ENCODE measurements around the gene NEUROD2.

The NEUROD2 gene

GRCh38 chr17:39650121-39650579 is 42.4 kb upstream of the NEUROD2 start:
- no peaks in the 10 kb centered on the region for H3K4me1 ChIP-seq
- H3K36me3 ChIP-seq: no peaks in the 10 kb centered on the region
- no peaks in the 10 kb centered on the region for H3K9me3 ChIP-seq
- TF ChIP-seq, protein P1, sequence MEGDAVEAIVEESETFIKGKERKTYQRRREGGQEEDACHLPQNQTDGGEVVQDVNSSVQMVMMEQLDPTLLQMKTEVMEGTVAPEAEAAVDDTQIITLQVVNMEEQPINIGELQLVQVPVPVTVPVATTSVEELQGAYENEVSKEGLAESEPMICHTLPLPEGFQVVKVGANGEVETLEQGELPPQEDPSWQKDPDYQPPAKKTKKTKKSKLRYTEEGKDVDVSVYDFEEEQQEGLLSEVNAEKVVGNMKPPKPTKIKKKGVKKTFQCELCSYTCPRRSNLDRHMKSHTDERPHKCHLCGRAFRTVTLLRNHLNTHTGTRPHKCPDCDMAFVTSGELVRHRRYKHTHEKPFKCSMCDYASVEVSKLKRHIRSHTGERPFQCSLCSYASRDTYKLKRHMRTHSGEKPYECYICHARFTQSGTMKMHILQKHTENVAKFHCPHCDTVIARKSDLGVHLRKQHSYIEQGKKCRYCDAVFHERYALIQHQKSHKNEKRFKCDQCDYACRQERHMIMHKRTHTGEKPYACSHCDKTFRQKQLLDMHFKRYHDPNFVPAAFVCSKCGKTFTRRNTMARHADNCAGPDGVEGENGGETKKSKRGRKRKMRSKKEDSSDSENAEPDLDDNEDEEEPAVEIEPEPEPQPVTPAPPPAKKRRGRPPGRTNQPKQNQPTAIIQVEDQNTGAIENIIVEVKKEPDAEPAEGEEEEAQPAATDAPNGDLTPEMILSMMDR (IDR thresholded peaks at IDR 0.05; ENCODE audit: low read depth, low read length): no peak
- no peaks in the 10 kb centered on the region for H3K27me3 ChIP-seq
- DNase-seq: no peak
- H3K4me3 ChIP-seq (ENCODE audit: low read depth, low read length): no peak overlapping the region

GRCh38 chr17:39648616-39649366 is 41.1 kb upstream of the NEUROD2 start:
- Histone ChIP-seq H3K27me3 (no peaks in the 10 kb centered on the region), H3K9me3 (no peaks in the 10 kb centered on the region), H3K4me1 (no peaks in the 10 kb centered on the region), H3K36me3 (no peaks in the 10 kb centered on the region), H3K4me3 (ENCODE audit: low read depth, low read length) (no peak overlapping the region)
- TF ChIP-seq, protein P1 (IDR thresholded peaks at IDR 0.05; ENCODE audit: low read depth, low read length): no peak
- no peak for DNase-seq

DNA sequence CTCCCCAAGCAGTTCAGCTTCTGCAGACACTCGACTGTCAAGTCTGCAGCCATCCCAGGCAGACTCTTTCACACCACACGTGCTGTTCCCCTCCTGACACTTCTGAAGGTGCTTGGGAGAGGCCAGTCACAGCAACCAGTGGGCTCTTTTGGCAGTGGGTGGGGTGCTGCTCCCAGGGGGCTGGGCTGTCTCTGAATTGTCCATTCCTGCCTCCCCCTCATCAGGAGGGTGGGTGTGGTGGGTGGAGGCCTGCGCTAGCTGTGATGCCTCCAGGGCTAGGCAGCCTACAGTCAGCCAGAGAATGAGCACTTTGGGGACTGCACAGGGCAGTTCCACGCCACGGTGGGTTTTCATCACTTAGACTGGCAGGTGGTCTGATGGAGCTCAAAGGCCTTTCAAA is 39.5 kb upstream of the NEUROD2 start:
- no peak overlapping the region for H3K4me3 ChIP-seq (ENCODE audit: low read depth, low read length)
- H3K4me1 ChIP-seq: no peaks in the 10 kb centered on the region
- TF ChIP-seq, protein P1 (IDR thresholded peaks at IDR 0.05; ENCODE audit: low read depth, low read length): no peak
- DNase-seq: no peak
- no peaks in the 10 kb centered on the region for H3K36me3 ChIP-seq
- no peaks in the 10 kb centered on the region for H3K27me3 ChIP-seq
- no peaks in the 10 kb centered on the region for H3K9me3 ChIP-seq

DNA sequence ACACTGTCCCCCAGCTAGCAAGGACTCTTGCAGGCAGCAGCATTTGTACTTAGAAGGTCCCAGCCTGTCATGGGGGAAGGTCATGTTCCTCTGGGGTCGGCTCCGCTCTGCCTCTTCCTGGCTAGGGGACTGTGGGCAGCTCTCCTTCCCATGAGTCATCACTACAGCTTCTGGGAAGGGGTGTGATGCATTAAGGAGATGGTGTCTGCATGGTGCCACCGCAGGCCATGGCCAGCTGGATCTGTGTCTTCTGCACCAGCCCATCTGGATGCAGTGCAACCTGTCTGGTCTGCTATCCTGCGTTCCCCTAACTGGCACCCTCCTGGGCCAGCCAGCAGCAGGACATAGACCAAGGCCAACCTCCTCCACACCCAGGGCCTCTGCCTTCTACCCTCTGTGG is 35.6 kb upstream of the NEUROD2 start:
- no peaks in the 10 kb centered on the region for H3K27me3 ChIP-seq
- no peak for DNase-seq
- H3K36me3 ChIP-seq: no peaks in the 10 kb centered on the region
- no peak overlapping the region for H3K4me3 ChIP-seq (ENCODE audit: low read depth, low read length)
- TF ChIP-seq, protein P1 (IDR thresholded peaks at IDR 0.05; ENCODE audit: low read depth, low read length): no peak
- H3K4me1 ChIP-seq: no peaks in the 10 kb centered on the region
- no peaks in the 10 kb centered on the region for H3K9me3 ChIP-seq

GRCh38 chr17:39642291-39643074 is 34.8 kb upstream of the NEUROD2 start:
- DNase-seq: no peak
- no peaks in the 10 kb centered on the region for H3K4me1 ChIP-seq
- TF ChIP-seq, protein P1 (IDR thresholded peaks at IDR 0.05; ENCODE audit: low read depth, low read length): no peak
- no peaks in the 10 kb centered on the region for H3K36me3 ChIP-seq
- H3K27me3 ChIP-seq: no peaks in the 10 kb centered on the region
- no peaks in the 10 kb centered on the region for H3K9me3 ChIP-seq
- H3K4me3 ChIP-seq (ENCODE audit: low read depth, low read length): no peak overlapping the region

DNA sequence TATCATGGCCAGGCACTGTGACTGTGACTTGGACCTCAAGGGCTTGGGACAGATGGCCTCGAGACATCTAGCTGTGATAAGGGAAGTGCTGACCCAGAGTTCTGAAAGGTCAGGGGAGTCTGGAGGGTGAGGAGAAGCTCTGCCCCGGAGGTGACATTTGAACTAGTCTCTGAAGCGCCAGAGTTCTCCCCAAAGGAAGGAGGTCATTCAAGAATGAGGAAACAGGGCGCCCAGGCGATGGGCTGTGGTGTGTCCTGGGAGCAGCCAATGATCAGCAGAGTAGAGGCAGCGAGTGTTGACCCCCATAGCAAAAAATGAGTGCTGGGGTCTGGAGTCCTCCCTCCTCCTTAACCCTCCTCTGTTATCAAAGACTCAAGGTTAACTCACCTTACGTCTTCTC is 34.2 kb upstream of the NEUROD2 start:
- H3K36me3 ChIP-seq: no peaks in the 10 kb centered on the region
- no peak overlapping the region for H3K4me3 ChIP-seq (ENCODE audit: low read depth, low read length)
- no peaks in the 10 kb centered on the region for H3K9me3 ChIP-seq
- DNase-seq: no peak
- TF ChIP-seq, protein P1 (IDR thresholded peaks at IDR 0.05; ENCODE audit: low read depth, low read length): no peak
- no peaks in the 10 kb centered on the region for H3K4me1 ChIP-seq
- H3K27me3 ChIP-seq: no peaks in the 10 kb centered on the region
